Mucosa of gallbladder (tissue), 1 donor: ENCODE measurements around the gene MIAT. TPM values are rescaled to one million over a fixed set of nuclear protein-coding genes. Genes with fewer than 3 reads are reported as not detected.

Experiments
- DNase-seq: peaks from one replicate; pipeline ENCODE4 v3.0.0-alpha.2; 2020; ENCODE audit warnings: low spot score
- total RNA-seq: library from RNA; stranded (reverse); gene quantifications from one replicate; pipeline ENCODE4 v1.2.1, GENCODE V29; 2021
- donor health status: DM: no; HTN: no; CAD: no.

Gene MIAT
- total RNA-seq, 1 donor from 2014 or later, result 2.7 TPM

- no peak for DNase-seq
Observed at GRCh38 chr22:26632422-26633155, 24.8 kb upstream of the MIAT start.

- no peak for DNase-seq
Observed at GRCh38 chr22:26634189-26634588, 23.2 kb upstream of the MIAT start.

GRCh38 chr22:26635117-26635516 lies 22.3 kb upstream of the MIAT start:
- no peak for DNase-seq

- DNase-seq, result no peak
Observed at GRCh38 chr22:26636296-26636695, 21.1 kb upstream of the MIAT start.

DNA sequence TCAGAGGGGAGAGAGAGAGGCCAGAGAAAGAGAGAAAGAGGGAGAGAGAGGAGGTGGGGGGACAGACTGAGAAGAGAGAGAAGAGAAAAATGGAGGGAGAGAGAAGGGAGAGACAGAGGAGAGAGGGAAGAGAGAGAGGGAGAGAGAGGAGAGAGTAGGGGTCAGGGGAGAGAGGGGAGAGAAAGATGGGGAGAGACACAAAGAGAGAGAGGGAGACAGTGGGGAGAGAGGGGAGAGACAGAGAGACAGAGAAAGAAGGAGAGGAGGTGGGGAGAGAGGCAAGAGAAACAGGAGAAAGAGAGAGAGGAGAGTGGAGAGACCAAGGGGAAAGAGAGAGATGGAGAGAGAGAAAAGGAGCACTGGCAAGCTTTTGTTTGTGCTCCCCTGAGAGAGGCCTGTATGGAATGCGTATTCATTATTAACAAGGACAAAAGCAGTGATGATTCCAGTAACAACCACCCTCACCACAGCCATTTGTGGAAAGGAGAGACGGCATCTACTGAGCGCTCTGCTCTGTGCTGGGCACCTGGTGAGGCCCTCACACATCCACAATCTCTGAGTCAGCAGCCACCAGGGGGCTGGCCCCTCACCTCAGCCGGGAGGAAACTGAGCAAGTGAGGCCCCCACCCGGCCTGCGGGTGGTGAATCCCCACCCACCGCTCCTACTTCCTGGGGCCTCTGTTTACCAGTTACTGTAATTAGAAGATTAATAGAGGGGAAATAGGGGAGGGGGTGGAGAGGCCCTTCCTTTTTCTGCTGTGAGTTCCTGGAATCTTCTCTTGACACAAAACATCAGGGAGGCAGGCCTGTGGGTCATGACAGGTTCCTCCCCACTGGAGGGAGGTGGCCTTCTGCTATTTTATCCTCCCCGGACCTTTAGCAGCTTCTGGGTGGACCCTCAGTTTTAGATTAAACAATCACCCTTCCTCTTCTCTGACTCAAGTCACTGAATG lies 14.6 kb upstream of the MIAT start:
- no peak for DNase-seq

- no peak for DNase-seq
Observed at GRCh38 chr22:26643418-26644100, 13.8 kb upstream of the MIAT start.

GRCh38 chr22:26646158-26646557 lies 11.2 kb upstream of the MIAT start:
- DNase-seq, result no peak

GRCh38 chr22:26648011-26648497 lies 9.3 kb upstream of the MIAT start:
- no peak for DNase-seq

DNA sequence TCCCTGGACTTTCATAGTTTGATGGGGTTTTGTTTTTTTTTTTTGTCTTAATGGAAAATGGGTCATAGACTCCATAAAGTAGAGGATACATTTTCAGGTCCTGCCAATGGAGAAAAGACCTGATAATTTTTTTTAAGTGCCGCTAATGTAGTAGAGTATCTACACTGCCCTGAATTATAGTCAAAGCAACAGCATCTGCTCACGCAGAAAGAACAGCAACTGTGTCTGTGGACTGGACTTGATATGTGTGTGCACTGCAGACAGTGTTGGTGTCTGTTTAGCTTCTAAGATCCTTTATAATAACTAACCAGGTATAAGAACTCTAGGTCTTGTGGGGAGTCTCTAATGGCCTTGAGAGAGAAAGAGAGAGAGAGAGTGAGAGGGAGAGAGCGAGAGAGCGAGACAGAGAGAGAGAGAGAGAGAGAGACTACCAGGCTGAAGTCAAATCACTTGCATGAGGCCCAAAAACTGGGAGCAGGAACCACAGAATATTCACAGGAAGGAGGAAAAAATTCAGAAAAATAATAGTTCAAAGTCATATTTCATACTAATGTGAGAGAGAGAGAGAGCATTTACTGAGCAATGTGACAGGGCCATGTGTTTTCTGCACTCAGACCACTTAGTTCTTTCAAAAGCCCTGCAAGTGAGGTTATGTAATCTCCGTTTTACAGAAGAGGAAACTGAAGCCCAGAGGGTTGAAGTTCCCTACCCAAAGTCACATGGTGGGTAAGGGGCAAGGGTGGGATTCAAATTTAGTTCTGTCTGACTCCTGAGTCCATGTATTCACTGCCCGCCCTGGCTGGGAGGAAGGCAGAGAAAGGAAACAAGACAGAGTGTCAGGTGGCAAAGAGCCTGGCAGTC lies 8.6 kb upstream of the MIAT start:
- DNase-seq, result no peak

GRCh38 chr22:26650722-26651421 lies 6.5 kb upstream of the MIAT start:
- DNase-seq, result no peak

DNA sequence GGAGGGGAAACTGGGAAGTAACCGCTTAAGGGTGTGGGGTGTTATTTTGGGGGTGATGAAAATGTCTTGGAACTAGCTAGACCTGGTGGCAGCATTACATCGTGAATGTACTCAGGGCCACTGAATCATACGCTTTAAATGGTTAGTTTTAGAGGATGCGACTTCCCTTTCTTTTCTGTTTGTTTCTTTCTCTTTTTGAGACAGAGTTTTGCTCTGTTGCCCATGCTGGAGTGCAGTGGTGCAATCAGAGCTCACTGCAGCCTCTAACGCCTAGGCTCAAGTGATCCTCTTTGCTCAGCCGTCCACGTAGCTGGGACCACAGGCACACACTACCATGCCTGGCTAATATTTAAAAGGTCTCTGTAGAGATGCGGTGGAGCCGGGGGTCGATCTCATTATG lies 5.6 kb upstream of the MIAT start:
- DNase-seq, result no peak

GRCh38 chr22:26658161-26658560 lies 773 bp downstream of the MIAT start:
- no peak for DNase-seq

GRCh38 chr22:26658671-26659478 lies 1.5 kb downstream of the MIAT start:
- DNase-seq, result no peak

DNA sequence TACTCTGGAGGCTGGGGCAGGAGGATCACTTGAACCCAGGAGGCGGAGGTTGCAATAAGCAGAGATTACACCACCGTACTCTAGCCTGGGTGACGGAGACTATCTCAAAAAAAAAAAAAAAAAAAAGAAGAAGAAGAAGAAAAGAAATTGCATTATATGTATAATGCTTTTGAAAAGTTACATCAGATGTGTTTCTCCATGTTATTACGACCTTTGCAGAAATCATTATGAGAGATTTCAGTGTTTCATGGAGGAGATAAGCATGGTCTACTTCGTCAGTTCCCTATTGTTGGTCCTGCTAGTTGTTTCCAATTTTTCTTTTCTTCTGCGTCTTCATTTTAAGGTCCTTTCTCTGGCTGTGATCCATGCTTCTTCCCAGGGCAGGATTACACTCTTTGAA lies 3.0 kb downstream of the MIAT start:
- no peak for DNase-seq

DNA sequence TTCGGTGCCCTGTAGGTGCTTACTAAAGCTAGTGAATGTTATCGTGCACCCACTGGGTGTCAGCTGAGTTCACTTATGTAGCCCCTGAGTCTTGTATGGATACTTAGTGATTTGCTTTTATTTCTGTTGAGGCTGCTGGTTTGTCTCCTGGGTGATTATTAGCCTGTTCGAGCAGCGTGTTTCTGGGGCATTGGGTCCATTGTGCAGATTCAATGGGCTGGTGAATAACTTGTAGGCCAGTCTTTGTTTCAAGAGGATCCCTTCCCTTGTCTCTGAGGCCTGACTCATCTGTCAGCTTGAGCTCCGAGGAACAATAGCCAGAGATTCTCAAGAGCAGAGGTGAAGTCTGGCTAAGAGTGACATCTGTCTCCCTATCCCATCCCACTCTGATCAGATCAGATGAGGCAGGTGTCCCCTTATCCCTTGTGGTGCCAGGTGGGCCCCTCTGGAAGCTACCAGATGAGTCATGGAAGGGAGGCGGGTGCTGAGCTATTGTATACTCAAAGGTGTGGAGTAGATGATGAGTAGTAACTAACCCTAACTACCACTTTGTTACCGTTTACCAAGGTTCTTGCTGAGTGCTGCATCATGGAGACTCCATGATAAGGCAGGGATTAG lies 3.7 kb downstream of the MIAT start:
- DNase-seq, result no peak

DNA sequence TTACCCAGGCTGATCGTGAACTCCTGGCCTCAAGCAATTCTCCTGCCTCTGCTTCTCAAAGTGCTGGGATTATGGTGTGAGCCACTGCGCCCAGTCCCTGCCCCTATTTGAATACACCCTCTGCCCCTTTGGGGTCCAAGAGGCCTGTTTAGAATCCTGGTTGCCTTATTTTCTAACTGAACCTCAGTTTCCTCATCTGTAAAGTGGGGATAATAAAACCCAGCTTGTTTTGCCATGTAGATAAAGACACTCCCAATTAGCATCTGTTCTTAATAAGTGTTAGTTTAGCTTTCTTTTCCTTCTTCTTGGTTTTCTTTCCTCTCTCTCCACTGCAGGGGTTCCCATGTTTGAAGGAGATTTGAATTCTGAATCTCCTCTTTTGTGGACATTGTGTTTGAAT lies 4.8 kb downstream of the MIAT start:
- DNase-seq, result no peak

- DNase-seq, result no peak
Observed at GRCh38 chr22:26663374-26663923, 6.1 kb downstream of the MIAT start.

GRCh38 chr22:26665813-26666231 lies 8.4 kb downstream of the MIAT start:
- DNase-seq, result no peak

- no peak for DNase-seq
Observed at GRCh38 chr22:26667140-26667539, 9.8 kb downstream of the MIAT start.
